Mucosa of descending colon (tissue), 3 donors: ENCODE measurements around the gene CD151. TPM values are rescaled to one million over a fixed set of nuclear protein-coding genes. Genes with fewer than 3 reads are reported as not detected.

Source experiments
- ATAC-seq: fragments of 200-7000 bp; cut with Tn5 transposase; one replicate; pipeline ENCODE4 v1.9.1; 2020; ENCODE audit warnings: mild to moderate bottlenecking, moderate library complexity
- DNase-seq, 3 donors: peaks; one replicate each; pipeline ENCODE4 v3.0.0-alpha.2; 2020
- H3K36me3 ChIP-seq: fragments of 200-600 bp; one replicate; pipeline ENCODE4 v1.8.0; 2021; ENCODE audit warnings: low read depth, mild to moderate bottlenecking
- H3K4me1 ChIP-seq: fragments of 200-600 bp; one replicate; pipeline ENCODE4 v1.8.0; 2021; ENCODE audit warnings: low read depth, mild to moderate bottlenecking
- H3K4me3 ChIP-seq: fragments of 200-600 bp; one replicate; pipeline ENCODE4 v1.8.0; 2021; ENCODE audit warnings: mild to moderate bottlenecking
- H3K9me3 ChIP-seq: fragments of 200-600 bp; one replicate; pipeline ENCODE4 v1.8.0; 2021; ENCODE audit warnings: mild to moderate bottlenecking
- intact Hi-C, 2 donors: fragments of 100-400 bp; cut with DNase I in 1 of 2; cut with micrococcal nuclease in 1 of 2; formaldehyde crosslinking; loops; one replicate each; pipeline versions ENCODE4 v1.11.0 to v1.11.1; 2022; cut with DNase I, micrococcal nuclease
- total RNA-seq, 3 donors: library from RNA; stranded (reverse); fragmentation: NEBNext Ultra II Directional in 2 of 3; extraction: Animal tissue kit (Norgen Biotek cat#: 25700) in 2 of 3; gene quantifications; one replicate each; pipeline versions ENCODE4 v1.2.1 to v1.2.4, GENCODE V29; 2021 to 2023
- TF ChIP-seq, protein P1 (sequence below): fragments of 200-600 bp; IDR thresholded peaks from one replicate; pipeline ENCODE4 v1.8.0; 2022; ENCODE audit warnings: antibody characterized with exemption, mild to moderate bottlenecking
- donor health status: DM: no; HTN: no; CAD: no; lungs with moderate emphysema.
- donor health status: DM: no; HTN: no; CAD: no.
- donor health status: DM: no; HTN: yes; CAD: no.

Gene CD151
- total RNA-seq, 3 donors from 2014 or later = 364 to 415 (median 378) TPM

DNA sequence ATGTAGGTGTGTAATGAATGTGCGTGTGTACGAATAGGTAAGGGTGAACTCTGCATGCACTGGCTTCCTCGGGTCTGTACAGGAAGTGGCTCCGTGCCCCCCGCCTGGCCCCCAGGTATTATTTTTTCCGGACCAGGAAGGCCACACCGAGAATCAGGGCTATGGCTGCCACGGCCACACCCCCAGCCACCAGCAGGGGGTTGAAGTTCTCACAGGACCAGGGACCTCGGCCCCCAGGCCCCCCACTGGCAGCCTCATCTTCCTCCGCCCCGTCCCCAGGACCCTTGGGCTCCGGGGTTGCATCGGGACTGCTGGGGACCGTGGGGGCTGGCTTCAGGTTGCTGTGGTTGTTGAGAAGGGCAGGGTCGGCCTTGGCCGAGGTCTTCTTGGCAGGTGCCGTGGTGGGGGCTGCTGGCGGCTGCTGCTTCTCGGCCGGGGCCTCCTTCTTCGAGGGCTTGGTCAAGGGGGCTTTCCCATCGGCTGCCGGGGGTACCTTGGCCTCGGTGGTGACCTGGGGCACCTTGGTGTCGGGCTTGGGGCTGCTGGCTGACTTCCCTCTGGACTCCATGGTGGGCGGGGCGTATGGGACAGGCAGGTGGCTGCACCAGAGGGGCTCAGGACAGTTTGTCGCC lies 44.6 kb upstream of the CD151 start:
- intact Hi-C loops = no loop called here

DNA sequence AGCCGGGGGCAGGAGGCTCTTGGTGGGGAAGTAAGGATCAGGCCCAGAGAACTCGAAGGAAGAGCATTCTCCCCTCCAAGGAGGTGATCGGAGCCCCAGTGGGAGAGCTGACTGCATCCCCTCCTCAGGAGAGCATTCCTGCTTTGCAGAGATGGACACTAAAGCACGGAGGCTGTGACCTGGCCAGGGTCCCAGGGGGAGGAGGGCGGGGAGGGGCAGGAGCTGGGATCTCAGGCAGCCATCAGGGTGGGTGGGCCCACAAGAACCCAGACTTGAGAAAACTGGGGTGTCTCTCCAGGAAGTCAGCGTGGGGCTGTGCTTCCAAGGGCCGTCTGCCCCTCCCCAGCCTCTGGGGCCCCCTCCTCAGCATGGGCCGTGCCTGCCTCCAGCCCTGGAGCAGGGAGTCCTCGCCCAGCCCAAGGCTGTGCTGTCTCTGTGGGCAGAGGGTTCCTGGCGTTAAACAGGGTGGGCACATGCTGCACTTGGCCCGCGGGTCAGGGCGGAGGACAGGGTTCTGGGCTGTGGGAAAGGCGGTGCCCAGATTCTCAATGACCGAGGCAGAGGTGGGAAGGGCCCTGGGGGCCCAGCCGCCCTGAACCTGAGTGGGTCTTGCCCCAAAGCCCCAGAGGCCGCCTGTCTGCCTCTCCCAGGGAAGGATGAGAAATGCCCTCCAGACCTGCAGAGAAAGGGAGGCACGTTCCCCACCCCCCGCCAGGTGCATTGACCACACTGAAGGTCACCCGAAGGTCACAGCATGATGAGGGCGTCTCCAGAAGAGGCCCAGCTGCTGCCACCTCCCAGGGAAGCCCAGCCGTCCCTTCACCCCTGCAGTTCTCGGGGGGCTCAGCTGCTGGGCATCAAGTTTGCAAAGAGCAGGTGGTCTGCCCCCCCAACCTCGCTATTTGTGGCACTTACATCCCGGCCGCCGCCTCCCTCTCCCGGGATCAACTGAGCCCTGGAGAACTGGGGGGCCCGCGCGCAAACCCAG lies 43.5 kb upstream of the CD151 start:
- H3K9me3 ChIP-seq = no peaks in the 10 kb centered on the region
- TF ChIP-seq, protein P1, sequence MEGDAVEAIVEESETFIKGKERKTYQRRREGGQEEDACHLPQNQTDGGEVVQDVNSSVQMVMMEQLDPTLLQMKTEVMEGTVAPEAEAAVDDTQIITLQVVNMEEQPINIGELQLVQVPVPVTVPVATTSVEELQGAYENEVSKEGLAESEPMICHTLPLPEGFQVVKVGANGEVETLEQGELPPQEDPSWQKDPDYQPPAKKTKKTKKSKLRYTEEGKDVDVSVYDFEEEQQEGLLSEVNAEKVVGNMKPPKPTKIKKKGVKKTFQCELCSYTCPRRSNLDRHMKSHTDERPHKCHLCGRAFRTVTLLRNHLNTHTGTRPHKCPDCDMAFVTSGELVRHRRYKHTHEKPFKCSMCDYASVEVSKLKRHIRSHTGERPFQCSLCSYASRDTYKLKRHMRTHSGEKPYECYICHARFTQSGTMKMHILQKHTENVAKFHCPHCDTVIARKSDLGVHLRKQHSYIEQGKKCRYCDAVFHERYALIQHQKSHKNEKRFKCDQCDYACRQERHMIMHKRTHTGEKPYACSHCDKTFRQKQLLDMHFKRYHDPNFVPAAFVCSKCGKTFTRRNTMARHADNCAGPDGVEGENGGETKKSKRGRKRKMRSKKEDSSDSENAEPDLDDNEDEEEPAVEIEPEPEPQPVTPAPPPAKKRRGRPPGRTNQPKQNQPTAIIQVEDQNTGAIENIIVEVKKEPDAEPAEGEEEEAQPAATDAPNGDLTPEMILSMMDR = no peak
- no peaks in the 10 kb centered on the region for H3K4me1 ChIP-seq
- DNase-seq = no peak
- ATAC-seq = no peak
- no peaks in the 10 kb centered on the region for H3K36me3 ChIP-seq
- intact Hi-C loops = no loop called here
- no peak overlapping the region for H3K4me3 ChIP-seq

More for the DNA sequence above, 44.6 kb upstream of the CD151 start:
- ATAC-seq = no peak
- Histone ChIP-seq H3K36me3 (no peaks in the 10 kb centered on the region), H3K4me1 (peaks cover 6% of the 10 kb centered on the region), H3K9me3 (no peaks in the 10 kb centered on the region), H3K4me3 (no peak overlapping the region)
- no peak for DNase-seq
- TF ChIP-seq, protein P1 = no peak

DNA sequence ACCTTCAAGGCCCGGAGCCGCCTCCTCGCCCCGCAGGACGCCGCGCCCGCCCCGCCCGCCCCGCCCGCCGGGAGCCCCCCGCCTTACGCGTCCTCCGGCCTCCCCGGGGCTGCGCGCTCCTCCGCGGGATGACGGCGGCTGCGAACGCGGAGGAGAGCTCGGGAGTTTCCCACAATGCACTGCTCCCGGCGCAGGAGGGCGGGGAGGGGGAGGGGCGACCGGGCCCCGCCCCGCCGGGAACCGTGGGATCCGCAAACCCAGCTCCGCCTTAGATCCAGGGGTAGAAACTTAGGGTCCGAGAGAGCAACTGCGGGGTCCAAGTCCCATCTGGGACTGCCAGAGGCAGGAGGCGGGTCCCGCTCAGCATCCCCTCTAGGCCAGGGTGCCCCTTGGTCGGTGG lies 42.8 kb upstream of the CD151 start, which contains the start of gene CEND1:
Gene CEND1 (minus strand): TSS at position 148 of the 400 bp plus-strand sequence. CDS start 1,514 bp downstream, outside the sequence.
- Histone ChIP-seq H3K4me1 (no peaks in the 10 kb centered on the region), H3K9me3 (no peaks in the 10 kb centered on the region), H3K4me3 (no peak within 1 kb of the TSS), H3K36me3 (no peaks in the 10 kb centered on the region)
- DNase-seq (peak in 2 of 3 donors; percentile 35 to 57), ATAC-seq (peak; percentile 43)
- intact Hi-C loops = no loop called here
- TF ChIP-seq, protein P1 = no peak

DNA sequence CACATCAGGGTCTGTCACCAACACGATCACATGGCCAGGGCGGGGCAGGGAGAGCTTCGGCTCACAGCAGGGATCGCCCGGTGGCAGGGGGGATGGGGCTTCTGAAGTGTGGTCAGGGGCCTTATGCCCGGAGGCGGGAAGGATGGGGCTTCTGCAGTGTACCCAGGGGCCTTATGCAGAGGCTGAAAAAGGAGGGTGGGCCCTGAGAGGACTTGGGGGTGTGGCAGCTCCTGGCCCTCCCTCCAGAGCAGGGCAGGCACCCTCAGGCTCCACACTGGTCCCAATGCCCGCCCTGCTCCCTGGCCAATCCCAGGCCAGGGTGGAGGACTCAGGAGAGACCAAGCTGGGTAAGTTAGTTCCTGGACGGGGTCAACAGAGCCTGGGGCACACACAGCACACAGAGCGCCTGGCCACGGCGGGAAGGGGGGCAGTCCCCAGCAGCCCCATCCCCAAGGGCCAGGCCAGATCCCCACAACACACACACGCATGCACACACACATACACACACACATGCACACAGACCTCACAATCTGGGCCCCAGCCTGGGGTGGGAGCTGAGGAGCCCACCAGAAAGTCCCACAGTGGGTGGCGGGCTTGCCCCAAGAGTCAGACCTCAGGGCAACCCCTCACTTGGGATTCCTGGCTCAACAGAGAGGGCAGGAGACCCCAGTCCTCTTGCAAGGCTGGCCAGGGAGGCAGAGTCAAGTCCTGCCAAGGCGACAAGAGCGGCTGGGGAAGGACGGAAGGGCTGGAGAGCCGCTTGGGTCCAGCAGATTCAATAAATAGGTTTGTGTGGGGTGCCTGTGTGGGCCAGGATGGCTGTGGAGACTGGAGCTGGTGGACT lies 41.8 kb upstream of the CD151 start:
- no peaks in the 10 kb centered on the region for H3K36me3 ChIP-seq
- TF ChIP-seq, protein P1 = no peak
- intact Hi-C loops = no loop called here
- no peak overlapping the region for H3K4me3 ChIP-seq
- ATAC-seq (no peak), DNase-seq (no peak)
- peaks cover 7% of the 10 kb centered on the region for H3K4me1 ChIP-seq
- H3K9me3 ChIP-seq = no peaks in the 10 kb centered on the region
